ENCODE results near the gene PRDM16.

Gene PRDM16

DNA sequence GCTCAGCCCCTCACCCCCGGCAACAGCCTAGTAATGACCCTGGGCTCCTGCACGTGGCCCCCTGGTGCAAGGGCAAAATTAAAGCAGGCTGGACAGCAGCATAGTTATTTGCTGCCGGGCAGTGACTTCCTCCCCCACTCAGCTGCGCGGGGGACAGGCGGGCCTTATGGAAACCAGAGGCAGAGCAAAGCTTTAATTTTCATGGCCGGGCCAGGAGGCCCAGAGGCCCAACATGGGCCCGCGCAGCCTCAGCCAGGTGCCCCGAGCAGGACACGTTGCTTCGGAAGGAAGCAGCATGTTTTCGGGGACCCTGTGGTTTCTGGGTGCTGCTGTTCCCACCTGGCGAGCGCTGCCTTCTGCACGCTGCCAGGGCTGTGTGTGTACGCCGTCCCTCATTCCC, 295.5 kb downstream of the PRDM16 start:
- DNase-seq = no peak

DNA sequence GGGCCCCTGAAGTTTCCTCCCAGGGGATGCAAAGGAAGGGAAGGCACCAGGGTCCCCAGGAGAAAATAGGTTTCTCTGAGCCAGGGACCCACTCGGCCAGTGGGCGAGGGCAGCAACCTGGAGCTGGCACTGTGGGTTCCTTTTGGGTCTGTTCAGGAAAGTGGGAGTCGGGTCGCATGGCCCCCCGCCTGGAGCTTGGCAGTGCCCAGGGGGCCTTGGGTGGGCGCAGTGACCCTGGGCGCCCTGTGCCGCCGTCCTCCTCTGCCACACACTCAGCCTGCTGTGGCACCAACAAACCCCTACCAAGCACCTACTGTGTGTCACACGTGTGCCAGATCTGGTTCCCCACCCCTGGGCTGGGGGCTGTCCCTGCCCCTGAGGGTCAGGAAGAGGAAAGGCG, 296.0 kb downstream of the PRDM16 start:
- DNase-seq = no peak

DNA sequence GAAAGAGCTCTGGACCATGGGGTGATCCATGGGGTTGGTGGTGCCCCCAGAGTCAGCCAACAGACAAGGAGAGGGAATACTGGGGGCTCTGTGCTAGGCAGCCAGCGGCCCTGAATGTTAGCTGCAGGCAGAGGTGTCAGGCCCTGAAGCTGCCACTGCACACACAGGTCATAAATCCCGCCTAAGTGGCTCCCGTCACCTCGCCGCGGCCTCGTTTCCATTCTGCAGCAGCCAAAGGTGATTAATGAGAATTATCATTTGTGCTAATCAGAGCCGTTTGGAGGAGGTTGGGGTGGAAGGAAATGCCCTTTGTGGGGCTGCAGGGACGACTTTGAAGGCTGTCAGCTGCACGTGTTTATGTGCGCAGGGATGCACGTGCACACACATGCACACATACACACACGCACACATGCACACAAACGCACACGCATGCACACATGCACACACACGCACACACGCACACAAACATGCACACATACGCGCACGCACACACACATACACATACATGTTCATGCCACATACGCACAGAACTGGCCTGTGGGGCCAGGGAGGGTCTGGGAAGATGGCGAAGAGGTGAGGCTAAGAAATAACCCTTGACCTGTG, 296.6 kb downstream of the PRDM16 start:
- DNase-seq = no peak

DNA sequence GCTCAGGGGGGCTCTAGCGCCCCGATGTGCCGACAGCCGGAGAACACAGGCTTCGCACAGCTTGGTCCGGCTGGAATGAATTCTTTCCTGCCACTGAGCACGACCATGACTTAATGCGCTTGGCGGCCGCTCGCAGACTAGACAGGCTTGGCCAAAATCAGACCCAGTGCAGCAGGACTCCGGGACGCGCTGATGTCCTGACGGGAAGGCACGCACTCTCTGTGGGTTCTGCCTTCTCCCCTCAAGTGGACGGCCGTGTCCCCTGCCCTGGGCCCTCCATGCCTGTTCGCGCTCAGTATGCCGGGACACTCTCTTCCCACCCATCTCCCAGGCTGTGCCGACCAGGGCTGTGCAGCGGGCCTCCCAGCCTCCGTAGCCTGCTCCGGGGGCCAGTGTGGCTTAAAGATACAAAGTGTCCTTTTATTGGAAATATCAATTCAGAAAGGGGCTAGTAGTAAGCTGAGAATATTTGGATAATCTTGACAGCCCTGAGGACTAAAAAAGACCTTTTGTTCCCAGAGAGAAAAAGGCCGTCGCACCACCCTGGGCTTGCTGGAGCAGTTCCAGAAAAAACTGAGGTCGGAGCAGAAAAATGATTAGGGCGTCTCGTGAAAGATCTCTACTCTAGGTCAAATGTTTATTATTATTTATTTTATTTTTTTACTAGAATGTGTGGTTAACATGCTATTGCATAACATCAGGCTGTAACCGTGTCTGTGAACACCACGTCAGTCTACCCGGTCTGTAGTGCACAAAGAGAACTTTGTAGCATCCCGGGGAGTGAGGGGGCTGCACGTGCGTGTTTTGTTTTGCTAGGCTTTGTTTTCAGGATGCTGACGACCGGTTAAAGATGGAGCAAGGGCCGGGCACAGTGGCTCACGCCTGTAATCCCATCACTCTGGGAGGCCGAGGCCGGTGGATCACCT, 297.4 kb downstream of the PRDM16 start:
- peak; percentile 34 for DNase-seq

DNA sequence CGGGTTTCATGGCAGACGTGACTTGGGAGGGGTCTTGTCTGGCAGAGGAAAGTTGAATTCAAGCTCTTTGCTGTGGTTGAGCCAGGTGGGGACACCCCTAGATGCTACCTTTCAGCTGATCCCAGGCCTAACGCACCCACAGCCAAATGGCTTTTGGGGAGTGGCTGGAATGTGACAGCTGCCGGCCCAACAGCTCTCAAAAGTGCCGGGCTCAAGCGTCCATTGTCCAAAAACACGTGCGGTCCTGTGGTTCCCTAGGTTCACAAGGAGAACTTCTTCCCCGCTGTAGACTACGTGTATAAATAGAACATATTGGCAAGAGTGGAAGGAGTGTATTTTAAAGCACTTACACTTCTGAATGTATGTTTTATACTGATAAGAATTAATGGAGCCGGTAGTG, 298.4 kb downstream of the PRDM16 start:
- no peak for DNase-seq

DNA sequence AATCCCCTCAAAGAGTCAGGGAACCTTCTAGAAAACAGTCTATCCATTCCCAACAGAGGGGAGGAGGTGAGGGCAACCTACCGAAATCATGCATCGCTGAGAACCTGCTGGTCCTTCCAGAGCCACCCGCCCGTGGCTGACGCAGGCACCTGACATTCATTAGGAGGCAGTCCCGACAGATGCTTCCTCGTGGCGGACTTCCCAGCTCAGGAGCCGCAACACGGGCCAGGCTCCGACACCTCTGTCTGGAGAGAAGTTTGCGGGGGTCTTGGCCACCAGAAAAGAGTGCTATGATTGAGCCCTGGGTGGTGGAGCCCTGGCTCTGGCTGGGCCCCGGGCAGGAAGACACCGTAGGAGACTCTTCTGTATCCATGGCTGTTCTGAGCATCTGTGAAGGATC, 299.1 kb downstream of the PRDM16 start:
- no peak for DNase-seq

DNA sequence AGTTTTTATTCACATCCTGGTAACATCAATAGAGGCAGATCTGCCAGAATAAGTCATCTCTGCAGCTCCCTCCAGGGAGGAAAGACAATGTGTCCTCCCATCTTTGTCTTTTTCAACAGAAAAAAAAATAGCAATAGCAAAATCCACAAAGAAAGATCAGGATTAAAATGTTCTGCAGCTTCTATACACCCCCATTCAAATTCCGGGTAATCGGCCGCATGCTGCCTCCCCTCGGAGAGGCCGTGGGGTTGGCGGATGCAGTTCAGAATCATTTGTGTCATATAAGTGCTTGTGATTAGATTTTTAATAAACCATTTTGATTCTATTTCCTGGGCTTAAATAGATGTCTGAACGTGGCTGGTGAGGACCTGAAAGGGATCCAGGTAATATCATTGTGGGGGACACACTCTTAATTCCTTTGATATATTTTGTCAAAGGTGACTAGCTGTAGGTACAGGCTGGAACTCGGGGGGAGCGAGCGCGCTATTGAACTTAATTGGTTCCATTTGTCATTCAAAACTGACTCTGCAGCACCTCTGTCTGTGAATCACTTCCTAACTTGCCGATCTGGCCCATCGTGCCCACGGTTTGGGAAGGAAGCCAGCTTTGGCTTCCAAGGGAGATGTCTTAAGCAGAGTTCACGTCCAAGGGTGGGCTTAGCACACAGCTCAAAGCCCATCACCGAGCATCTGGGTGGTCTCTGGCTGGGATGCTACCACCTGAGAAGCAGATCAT, 299.9 kb downstream of the PRDM16 start:
- DNase-seq = peak; percentile 50

DNA sequence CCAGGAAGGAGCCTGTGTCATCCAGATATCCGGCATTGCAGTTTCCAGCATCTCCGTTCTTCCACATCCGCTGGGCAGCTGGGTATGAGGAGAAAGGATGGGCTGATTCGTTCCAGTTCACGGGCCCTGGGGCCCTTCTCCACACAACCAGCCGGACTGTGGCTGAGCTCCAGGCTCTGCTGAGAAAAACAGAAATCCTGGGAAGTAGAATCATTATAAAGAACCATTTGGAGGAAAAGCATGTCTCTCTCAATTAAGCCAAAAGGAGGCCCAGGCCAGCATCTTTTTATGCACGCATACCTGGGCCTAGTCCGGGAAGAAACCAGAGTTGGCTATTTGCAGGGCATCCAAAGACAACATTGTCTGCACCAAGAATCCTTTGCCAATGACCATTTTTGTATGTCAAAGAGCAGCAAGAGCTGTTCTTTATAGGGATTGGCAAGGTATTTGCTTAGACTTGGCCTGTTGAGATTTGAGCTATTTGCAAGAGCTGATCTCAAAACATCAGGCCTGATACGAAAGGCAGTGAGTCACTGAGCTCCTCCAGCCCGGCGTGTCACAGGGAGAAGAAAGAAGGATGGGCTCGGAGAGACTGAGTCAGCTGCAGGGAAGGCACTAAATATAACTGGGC, 300.6 kb downstream of the PRDM16 start:
- DNase-seq = peak; percentile 91

DNA sequence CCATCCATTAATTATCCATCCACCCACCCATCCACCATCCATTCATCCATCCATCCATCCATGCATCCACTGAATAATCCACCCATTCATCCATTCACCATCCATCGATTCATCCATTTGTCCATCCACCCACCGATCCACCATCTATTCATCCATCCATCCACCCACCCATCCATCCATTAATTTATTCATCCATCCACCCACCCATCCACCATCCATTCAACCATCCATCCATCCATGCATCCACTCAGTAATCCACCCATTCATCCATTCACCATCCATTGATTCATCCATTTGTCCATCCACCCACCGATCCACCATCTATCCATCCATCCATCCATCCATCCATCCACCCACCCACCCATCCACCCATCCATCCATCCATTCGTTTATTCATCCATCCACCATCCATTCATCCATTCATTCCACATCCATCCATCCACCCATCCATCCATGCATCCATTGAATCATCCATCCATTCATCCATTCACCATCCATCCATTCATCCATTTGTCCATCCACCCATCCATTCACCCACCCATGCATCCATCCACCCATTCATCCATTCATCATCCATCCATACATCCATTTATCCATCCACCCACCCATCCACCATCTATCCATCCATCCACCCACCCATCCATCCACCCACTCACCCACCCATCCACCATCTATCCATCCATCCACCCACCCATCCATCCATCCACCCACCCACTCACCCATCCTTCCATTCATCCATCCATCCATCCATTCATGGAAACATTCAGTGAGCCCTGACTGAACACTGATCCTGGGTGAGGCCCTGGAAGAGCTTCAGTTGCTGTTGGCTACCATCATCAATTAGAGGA, 302.1 kb downstream of the PRDM16 start:
- DNase-seq = no peak

DNA sequence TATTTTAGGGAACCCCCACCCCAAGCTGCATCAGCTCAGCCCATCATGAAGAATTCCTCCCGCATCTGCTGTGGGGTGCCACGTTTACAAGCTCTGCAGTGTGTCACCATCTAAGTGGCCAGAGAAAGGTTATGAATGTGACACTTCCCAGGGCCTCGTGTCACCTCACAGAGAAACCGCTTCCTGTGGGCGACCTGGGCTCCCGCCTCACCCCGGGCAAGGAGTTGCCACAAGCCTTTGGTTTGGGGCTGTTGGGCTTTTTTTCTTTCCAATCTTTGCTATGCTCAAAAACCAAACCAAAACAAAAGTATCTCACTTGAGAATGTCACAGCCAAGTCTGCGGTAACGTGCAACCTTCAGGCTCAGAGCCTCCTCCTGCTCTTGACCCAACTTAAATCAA, 303.3 kb downstream of the PRDM16 start:
- no peak for DNase-seq

DNA sequence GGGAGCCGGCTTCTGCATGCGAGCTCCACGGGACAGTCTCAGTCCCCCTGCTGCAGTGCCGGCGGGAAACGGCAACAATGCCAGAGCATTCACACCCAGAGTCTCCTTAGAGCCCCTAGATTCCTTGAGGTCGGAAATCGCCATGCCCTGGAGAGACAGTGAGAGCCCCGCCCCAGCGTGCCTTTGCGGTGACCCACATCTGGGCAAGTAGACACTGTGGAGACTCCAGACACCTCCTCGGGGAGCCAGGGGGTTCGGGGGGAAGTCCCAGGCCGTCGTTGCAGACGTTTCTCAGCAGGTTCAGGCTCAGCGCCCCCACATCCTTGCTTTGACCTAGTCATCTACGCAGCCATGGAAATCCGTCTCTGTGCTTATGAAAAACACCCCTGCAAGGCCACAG, 304.2 kb downstream of the PRDM16 start:
- DNase-seq = no peak

DNA sequence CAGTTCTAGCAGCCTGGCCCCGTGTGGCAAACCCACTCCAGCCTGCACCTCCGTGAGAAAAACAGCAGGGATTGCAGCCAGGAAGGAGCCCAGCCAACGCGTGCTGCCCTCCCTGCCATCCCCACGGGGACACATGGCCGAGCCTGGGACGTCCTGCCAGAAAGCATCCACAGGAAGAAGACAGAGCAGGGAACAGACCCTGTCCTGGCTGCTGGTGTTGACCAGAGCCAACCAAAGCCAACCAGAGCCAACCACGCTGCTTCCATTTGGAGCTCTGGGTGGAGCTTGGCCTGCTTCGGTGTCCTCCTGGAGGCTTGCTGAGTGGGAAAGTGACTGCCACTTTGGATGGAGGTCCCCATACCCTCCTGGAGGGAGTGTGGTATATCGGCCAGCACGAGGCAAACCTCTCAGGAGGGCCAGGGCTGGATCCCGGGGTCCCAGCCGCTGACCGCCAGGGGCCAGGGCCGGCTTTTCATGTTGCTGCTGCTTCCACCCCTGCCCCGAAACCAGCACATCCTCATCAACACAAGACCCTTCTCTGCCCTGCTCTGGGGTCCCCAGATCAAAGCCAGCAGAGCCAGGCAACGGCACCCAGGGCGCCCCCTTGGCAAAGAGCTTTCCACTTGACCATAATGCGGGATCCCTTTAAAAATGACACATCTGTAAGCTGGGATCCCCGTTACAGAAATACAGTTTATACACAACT, 304.9 kb downstream of the PRDM16 start:
- no peak for DNase-seq

DNA sequence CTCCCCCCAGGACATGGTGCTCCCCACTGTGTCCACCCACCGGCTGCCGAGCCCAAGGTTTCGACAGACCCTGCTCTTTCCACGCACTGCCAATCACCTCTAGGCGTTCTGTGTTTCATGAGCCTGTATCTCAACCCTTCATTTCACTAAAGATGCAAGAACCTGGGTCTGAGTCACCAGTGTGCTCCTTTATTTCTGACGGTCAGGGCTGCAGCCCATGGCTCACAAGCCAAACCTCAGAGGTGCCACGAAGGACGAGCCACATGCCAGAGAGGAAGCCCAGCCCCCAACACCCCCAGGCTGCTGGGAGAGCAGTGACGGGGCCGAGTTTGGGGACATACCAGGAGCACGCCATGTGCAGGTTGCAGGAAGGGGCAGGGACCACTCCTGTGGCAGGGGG, 306.2 kb downstream of the PRDM16 start:
- DNase-seq = no peak

DNA sequence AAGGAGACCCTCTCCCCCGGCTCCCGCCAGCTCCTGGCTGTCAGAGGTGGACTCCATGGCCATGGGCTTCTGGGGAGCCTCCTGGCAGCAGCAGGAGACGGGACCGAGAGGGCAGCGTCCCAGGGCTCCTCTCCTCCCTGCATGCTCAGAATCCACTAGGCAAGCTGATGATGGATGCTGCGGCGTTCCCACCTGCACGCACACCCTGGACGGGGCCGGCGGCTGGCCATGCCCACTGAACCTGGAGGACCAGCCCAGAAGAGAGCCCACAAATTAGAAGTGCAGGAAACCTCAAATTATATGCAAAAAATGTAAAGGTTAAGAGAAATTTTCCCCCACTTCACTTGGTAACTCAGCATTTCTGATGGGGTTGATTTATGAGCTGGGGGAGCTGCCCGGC, 308.2 kb downstream of the PRDM16 start:
- no peak for DNase-seq

DNA sequence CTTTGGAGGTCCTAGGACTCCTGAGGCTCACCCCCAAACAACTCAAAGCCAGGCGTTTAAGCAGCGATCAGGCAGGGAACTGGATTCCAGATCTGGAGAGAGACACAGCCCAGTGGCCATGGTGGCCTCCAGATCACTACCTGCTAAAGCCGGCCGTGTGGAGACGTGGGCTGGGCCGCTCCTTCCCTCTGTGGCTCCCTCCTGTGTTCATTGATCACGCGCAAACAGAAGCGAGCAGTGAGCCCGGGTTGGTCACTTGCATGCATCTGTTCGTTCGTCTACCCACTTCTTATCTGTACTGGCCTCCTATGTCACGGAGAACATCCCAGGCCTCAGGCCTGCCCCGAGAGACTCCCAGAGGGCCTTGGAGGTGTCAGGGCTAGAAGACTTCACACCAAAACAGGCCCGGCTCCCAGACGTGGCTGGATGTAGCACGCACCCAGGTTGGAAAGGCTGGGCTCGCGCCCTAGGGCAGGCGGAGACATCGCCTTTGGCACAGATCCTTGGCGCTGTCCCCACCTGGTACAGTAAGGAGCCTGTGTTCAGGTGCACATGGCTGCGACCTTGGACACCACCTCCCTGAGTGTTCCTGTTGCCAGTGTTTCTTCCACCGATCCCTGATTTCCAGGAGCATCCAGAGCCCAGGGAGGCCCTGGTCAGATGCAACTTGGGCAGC, 308.7 kb downstream of the PRDM16 start:
- no peak for DNase-seq

DNA sequence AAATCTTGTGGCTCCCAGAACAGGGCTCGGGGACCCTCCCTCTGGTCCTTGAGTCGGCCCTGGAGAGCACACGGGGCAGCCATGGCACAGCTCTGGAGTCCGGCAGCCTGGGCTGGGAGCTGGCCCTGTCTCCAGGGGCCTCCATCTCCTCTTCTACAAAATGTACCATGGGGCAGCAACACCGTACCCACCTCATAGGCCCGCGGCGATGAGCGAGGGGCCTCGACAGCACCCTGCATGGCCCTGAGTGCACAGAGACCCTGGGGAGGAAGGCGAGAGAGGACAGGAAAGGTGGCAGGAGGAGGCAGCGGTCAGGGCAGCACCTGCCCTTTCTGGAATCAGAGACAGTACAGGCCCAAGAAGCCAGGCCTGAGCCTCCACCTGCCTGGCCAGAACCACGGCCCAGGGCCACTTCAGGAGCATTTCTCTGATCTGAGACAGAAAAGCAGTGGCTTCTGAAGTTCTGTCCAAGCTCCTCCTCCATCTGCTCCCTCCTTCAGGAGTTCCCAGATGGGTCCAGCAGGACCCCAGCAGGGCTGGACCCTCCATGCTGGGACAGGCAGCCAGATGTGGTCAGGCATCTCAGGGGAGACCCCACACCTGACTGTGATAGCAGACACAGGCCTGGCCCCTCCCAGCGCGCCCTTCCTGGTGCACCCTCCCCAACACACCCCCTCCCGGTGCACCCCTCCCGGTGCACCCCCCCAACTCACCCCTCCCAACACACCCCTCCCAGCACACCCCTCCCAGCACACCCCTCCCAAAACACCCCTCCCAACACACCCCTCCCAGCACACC, 309.6 kb downstream of the PRDM16 start:
- DNase-seq = no peak

DNA sequence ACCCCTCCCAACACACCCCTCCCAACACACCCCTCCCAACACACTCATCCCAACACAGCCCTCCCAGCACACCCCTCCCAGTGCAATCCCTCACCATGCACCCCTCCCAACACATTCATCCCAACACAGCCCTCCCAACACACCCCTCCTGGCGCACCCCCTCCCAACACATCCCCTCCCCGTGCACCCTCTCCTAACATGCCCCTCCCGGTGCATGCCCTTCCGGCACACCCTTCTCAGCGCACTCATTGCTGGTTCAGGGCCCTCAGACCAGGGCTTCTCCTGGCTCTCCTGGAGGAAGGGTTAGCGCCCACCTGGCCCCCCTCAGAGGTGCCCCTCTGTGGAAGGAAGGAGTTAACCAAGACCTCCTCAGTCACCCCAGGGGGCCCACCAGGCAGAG, 310.9 kb downstream of the PRDM16 start:
- no peak for DNase-seq

DNA sequence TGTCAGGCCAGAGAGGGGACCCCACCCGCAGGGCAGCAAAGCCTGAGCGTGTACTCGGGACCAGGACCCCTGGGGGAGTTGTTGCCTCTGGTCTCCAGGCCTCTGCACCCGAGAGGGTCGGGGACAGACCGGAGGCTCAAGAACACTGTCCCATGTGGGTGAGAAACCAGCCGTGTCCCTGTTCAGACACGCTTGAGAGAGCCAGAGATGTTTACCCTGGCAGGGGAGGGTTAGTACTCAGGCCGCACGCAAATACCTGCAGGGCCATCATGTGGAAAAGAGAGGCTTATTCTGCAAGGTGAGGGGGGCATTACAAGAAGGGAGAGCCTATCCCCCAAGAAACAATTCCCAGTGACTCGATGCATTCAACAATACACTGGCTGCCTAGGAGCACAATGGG, 311.5 kb downstream of the PRDM16 start:
- DNase-seq = no peak

DNA sequence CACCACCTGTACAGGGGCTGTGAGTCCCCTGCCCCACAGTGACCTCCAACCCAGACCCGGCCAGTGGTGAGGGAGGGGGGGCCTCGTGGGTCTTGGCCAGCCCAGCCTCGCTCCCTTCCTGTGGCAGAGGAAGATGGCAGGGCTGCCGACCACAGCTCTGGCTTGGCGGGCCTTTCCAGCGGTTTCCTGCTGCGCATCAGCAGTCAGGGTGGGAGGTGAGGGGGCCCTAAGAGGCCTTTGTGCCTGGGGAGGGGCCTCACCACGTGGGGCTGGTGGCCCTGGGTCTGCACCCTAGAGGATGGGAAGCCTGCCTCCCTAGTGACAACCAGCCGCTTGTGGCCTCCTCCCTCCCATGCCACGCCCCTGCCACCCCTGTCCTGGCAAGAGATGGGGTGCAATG, 312.9 kb downstream of the PRDM16 start:
- no peak for DNase-seq

All from fibroblast of skin of scalp (primary cell).